AG04450 (cell line): Measurements from ENCODE around the gene FOXF1. TPM values are rescaled to one million over a fixed set of nuclear protein-coding genes. Genes with fewer than 3 reads are reported as not detected.

Source experiments
- CTCF ChIA-PET: fragments of 300-600, 350-600 bp; formaldehyde crosslinking; extraction: SDS; loops from one replicate; lab custom pipeline; 2022; ENCODE audit warnings: antibody characterized with exemption, inconsistent platforms; lab: Charles Lee
- POLR2A ChIA-PET: fragments of 350-600 bp; formaldehyde crosslinking; extraction: SDS; loops from one replicate; lab custom pipeline; 2021; ENCODE audit warnings: antibody characterized with exemption, inconsistent platforms; lab: Yijun Ruan, JAX
- DNase-seq: peaks from one replicate; pipeline ENCODE4 v3.0.0-alpha.2; 2011; ENCODE audit warnings: low read depth, low spot score
- H3K27ac ChIP-seq: one replicate; pipeline ENCODE4 v1.5.1; 2012; ENCODE audit warnings: low read depth, low read length, control low read depth
- H3K27me3 ChIP-seq: one replicate; pipeline ENCODE4 v1.6.0; 2012; ENCODE audit warnings: low read length; ENCODE audit not compliant: control insufficient read depth, insufficient read depth
- H3K4me3 ChIP-seq: 2 replicates; pipeline ENCODE4 v1.5.1; 2011; ENCODE audit warnings: mild to moderate bottlenecking, low read depth, low read length, control low read depth
- H3K9me3 ChIP-seq: 2 replicates; pipeline ENCODE4 v1.5.1; 2012; ENCODE audit warnings: low read length; ENCODE audit not compliant: control insufficient read depth, insufficient read depth
- polyA plus RNA-seq: library from polyadenylated mRNA; depleted of rRNA; stranded (reverse); fragments of >200 nt; gene quantifications from 2 replicates; pipeline ENCODE4 v1.2.3, GENCODE V29; 2011
- TF ChIP-seq, protein P1 (sequence below): IDR thresholded peaks from 2 replicates; pipeline ENCODE4 v1.5.1; 2011; ENCODE audit warnings: low read depth, low read length, control low read depth, inconsistent platforms

FOXF1 gene
- polyA plus RNA-seq, 1 experiment, result 61.0 TPM

DNA sequence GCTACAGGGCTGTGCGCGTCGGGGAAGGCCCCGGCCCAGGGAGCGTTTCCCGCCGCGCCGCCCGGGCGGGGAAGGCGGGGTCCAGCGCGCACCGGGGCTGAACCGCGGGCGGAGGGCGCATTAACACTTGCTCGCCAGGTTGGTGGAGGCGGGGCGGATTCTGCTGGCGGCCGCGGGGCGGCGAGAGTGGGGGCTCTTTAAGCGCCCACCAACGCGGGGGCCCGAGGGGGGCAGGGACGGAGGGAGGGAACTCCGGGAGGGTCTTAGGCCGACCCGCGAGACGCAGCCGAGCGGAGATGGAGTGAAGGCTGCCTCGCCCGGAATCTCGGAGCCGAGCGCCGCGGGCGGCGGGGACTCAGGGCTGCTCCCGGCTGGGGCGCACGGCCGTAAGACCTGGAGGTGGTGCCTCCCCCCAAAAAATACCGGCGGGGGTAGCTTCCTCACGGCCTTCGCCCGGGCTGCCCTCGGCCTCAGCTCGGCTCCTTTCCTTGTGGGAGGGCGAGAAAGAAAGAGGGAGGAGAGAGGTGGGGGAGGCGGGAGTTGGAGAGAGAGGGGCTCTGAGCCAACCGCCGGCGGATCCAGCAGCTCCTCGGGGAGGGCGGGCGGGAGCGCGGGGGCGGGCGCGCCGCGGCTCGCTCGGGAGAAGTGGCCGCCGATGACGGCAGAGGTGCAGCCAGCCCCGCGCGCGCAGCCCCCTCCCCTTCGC lies 415 bp upstream of the FOXF1 start:
- peak; percentile 93 for DNase-seq
- CTCF ChIA-PET, result interaction anchor here (0.6 kb wide), 3 partner anchors 59 to 374 kb away, joined by 3 read pairs; no protein-coding TSS in a partner anchor
- TF ChIP-seq, protein P1, sequence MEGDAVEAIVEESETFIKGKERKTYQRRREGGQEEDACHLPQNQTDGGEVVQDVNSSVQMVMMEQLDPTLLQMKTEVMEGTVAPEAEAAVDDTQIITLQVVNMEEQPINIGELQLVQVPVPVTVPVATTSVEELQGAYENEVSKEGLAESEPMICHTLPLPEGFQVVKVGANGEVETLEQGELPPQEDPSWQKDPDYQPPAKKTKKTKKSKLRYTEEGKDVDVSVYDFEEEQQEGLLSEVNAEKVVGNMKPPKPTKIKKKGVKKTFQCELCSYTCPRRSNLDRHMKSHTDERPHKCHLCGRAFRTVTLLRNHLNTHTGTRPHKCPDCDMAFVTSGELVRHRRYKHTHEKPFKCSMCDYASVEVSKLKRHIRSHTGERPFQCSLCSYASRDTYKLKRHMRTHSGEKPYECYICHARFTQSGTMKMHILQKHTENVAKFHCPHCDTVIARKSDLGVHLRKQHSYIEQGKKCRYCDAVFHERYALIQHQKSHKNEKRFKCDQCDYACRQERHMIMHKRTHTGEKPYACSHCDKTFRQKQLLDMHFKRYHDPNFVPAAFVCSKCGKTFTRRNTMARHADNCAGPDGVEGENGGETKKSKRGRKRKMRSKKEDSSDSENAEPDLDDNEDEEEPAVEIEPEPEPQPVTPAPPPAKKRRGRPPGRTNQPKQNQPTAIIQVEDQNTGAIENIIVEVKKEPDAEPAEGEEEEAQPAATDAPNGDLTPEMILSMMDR, result 0 out of 2 replicates have a peak, but pooled peaks have one; percentile 1
- H3K9me3 ChIP-seq, result peaks cover 15% of the 10 kb centered on the region; the same call in 1 of the 2 replicates
- H3K27me3 ChIP-seq, result no peaks in the 10 kb centered on the region
- peak overlapping the region; percentile 97 for H3K27ac ChIP-seq
- peak overlapping the region; percentile 95 for H3K4me3 ChIP-seq
- POLR2A ChIA-PET, result interaction anchor here (0.5 to 2.6 kb wide), 17 partner anchors 9 to 487 kb away, joined by 3 to 20 read pairs (median 4); no protein-coding TSS in a partner anchor

- Histone ChIP-seq H3K27me3 (no peaks in the 10 kb centered on the region), H3K9me3 (peaks cover 24% of the 10 kb centered on the region; the same call in 1 of the 2 replicates), H3K4me3 (peak overlapping the region; percentile 98), H3K27ac (peak overlapping the region; percentile 96)
- POLR2A ChIA-PET, result interaction anchor here (0.6 to 2.6 kb wide), 7 partner anchors 7 to 436 kb away, joined by 3 to 20 read pairs (median 5); no protein-coding TSS in a partner anchor
- CTCF ChIA-PET, result no interaction called here
- no peak for DNase-seq
- TF ChIP-seq, protein P1, result no peak
Observed at GRCh38 chr16:86511317-86512161, 1.2 kb downstream of the FOXF1 start.

GRCh38 chr16:86512301-86512859 lies 2.1 kb downstream of the FOXF1 start:
- ChIA-PET POLR2A (interaction anchor here (0.7 to 2.6 kb wide), 4 partner anchors 57 to 437 kb away, joined by 3 to 10 read pairs (median 3); no protein-coding TSS in a partner anchor), CTCF (no interaction called here)
- H3K27ac ChIP-seq, result peak overlapping the region; percentile 96
- TF ChIP-seq, protein P1, result no peak
- H3K4me3 ChIP-seq, result peak overlapping the region; percentile 98
- no peak for DNase-seq
- H3K27me3 ChIP-seq, result no peaks in the 10 kb centered on the region
- H3K9me3 ChIP-seq, result peaks cover 24% of the 10 kb centered on the region; the same call in 1 of the 2 replicates

DNA sequence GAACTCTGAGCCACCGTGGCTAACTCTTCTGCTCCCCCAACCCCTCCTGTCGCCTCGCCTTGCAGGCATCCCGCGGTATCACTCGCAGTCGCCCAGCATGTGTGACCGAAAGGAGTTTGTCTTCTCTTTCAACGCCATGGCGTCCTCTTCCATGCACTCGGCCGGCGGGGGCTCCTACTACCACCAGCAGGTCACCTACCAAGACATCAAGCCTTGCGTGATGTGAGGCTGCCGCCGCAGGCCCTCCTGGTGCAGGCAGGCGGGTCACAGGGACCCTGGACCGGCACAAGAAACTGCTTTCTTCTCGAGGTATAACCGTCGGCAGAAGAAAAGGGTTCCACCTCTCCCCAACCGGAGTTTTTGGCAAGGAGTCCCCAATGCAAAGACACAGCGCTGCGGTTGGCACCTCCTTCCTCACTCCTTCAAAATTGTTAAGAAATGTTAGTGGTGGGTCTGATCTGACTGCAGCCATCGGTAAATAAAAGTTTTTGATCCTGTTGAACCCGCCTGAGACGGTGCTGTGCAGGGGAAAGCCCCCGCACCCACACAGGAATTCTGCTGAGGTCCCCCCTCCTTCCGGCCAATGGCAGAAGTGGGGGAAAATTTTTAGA lies 2.6 kb downstream of the FOXF1 start:
- TF ChIP-seq, protein P1, result no peak
- DNase-seq, result no peak
- H3K27ac ChIP-seq, result peak overlapping the region; percentile 96
- CTCF ChIA-PET, result no interaction called here
- H3K27me3 ChIP-seq, result no peaks in the 10 kb centered on the region
- POLR2A ChIA-PET, result interaction anchor here (1.0 to 2.6 kb wide), 3 partner anchors 57 to 291 kb away, joined by 3 to 10 read pairs (median 3); no protein-coding TSS in a partner anchor
- H3K9me3 ChIP-seq, result peaks cover 21% of the 10 kb centered on the region; the same call in 1 of the 2 replicates
- H3K4me3 ChIP-seq, result peak overlapping the region; percentile 98
